ENCODE data around the gene ANKRD29.

DNA sequence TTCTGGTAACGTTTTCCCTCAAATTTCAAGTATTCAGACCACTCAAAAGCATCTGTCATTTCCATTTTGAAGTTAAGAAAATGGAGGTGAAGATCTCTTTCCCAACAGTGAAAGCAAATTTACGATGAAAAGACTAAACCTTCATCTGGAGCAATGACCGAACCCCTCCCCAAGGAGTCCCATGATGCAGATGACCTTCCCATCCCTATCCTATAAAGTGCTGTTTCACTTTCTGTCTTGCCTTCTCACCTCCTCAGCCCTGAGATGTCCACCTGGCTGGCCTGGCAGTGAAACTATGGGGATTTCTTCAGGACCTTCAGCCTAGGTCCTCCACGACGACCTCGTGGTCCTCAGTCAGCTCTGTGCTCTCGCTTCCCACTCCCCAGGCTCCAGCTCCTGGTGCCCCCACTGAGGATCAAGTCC, 75.5 kb downstream of the ANKRD29 start:
- TF ChIP-seq TAF1 (IDR thresholded peaks at IDR 0.05; ENCODE audit: borderline replicate concordance, insufficient read depth, low read length) (no peak), POLR2AphosphoS5 (IDR thresholded peaks at IDR 0.05; ENCODE audit: low read depth, low read length) (no peak), SIN3A (IDR thresholded peaks at IDR 0.05; ENCODE audit: borderline replicate concordance, insufficient read depth, low read length) (no peak)
- TF ChIP-seq, protein P1, sequence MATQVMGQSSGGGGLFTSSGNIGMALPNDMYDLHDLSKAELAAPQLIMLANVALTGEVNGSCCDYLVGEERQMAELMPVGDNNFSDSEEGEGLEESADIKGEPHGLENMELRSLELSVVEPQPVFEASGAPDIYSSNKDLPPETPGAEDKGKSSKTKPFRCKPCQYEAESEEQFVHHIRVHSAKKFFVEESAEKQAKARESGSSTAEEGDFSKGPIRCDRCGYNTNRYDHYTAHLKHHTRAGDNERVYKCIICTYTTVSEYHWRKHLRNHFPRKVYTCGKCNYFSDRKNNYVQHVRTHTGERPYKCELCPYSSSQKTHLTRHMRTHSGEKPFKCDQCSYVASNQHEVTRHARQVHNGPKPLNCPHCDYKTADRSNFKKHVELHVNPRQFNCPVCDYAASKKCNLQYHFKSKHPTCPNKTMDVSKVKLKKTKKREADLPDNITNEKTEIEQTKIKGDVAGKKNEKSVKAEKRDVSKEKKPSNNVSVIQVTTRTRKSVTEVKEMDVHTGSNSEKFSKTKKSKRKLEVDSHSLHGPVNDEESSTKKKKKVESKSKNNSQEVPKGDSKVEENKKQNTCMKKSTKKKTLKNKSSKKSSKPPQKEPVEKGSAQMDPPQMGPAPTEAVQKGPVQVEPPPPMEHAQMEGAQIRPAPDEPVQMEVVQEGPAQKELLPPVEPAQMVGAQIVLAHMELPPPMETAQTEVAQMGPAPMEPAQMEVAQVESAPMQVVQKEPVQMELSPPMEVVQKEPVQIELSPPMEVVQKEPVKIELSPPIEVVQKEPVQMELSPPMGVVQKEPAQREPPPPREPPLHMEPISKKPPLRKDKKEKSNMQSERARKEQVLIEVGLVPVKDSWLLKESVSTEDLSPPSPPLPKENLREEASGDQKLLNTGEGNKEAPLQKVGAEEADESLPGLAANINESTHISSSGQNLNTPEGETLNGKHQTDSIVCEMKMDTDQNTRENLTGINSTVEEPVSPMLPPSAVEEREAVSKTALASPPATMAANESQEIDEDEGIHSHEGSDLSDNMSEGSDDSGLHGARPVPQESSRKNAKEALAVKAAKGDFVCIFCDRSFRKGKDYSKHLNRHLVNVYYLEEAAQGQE (IDR thresholded peaks at IDR 0.05; ENCODE audit: insufficient read depth in 1 of 2, low read depth in 2 of 2, low read length in 2 of 2), result no peak
